HG03039 (cell line): ENCODE measurements around the gene NEDD4L.

ENCODE experiments used
- ATAC-seq: cut with Tn5 transposase; IDR thresholded peaks from one replicate; pipeline ENCODE4 v1.9.1; 2021; ENCODE audit warnings: mild to moderate bottlenecking, moderate library complexity; ENCODE audit not compliant: unreplicated experiment

Gene NEDD4L

GRCh38 chr18:58113337-58113736, 69.3 kb downstream of the NEDD4L start:
- no peak for ATAC-seq

GRCh38 chr18:58114766-58115165, 70.7 kb downstream of the NEDD4L start:
- ATAC-seq: no peak

GRCh38 chr18:58116818-58117217, 72.8 kb downstream of the NEDD4L start:
- no peak for ATAC-seq

GRCh38 chr18:58117786-58118403, 73.9 kb downstream of the NEDD4L start:
- ATAC-seq: no peak

- no peak for ATAC-seq
These were observed 74.5 kb downstream of the NEDD4L start for GRCh38 chr18:58118536-58118935.

GRCh38 chr18:58119819-58120218, 75.8 kb downstream of the NEDD4L start:
- no peak for ATAC-seq

GRCh38 chr18:58124475-58124874, 80.4 kb downstream of the NEDD4L start:
- ATAC-seq: no peak

GRCh38 chr18:58125183-58125582, 81.2 kb downstream of the NEDD4L start:
- ATAC-seq: no peak

- no peak for ATAC-seq
These were observed 81.7 kb downstream of the NEDD4L start for GRCh38 chr18:58125756-58126155.

- no peak for ATAC-seq
These were observed 84.7 kb downstream of the NEDD4L start for GRCh38 chr18:58128381-58129374.

GRCh38 chr18:58132595-58133261, 88.7 kb downstream of the NEDD4L start:
- ATAC-seq: no peak

- ATAC-seq: no peak
These were observed 91.2 kb downstream of the NEDD4L start for GRCh38 chr18:58135183-58135641.

- peak; percentile 52 for ATAC-seq
These were observed 91.8 kb downstream of the NEDD4L start for GRCh38 chr18:58135701-58136331.

- ATAC-seq: no peak
These were observed 92.9 kb downstream of the NEDD4L start for GRCh38 chr18:58136879-58137278.

- no peak for ATAC-seq
These were observed 95.7 kb downstream of the NEDD4L start for GRCh38 chr18:58139459-58140386.

GRCh38 chr18:58140387-58141325, 96.6 kb downstream of the NEDD4L start:
- no peak for ATAC-seq

- no peak for ATAC-seq
These were observed 99.4 kb downstream of the NEDD4L start for GRCh38 chr18:58143386-58143785.

- ATAC-seq: no peak
These were observed 100.1 kb downstream of the NEDD4L start for GRCh38 chr18:58144106-58144505.
